Neural crest cell (in vitro differentiated cells): Measurements from ENCODE around the gene PDCD1. TPM values are rescaled to one million over a fixed set of nuclear protein-coding genes. Genes with fewer than 3 reads are reported as not detected.

Source experiments
- DNase-seq: peaks from one replicate; pipeline ENCODE4 v3.0.0; 2021; ENCODE audit warnings: low read depth, mixed read lengths, low spot score
- H3K27ac Mint-ChIP-seq: one replicate; pipeline ENCODE4 v1.8.0; 2021; ENCODE audit warnings: mild to moderate bottlenecking, mixed read lengths; ENCODE audit not compliant: unreplicated experiment
- H3K27me3 Mint-ChIP-seq: 2 replicates; pipeline ENCODE4 v1.8.0; 2021; ENCODE audit warnings: low read depth, mild to moderate bottlenecking, mixed read lengths
- H3K36me3 Mint-ChIP-seq: 2 replicates; pipeline ENCODE4 v1.8.0; 2021; ENCODE audit warnings: low read depth, mild to moderate bottlenecking, mixed read lengths
- H3K4me1 Mint-ChIP-seq: 2 replicates; pipeline ENCODE4 v1.8.0; 2021; ENCODE audit warnings: mixed read lengths
- H3K4me3 Mint-ChIP-seq: one replicate; pipeline ENCODE4 v1.8.0; 2021; ENCODE audit warnings: mild to moderate bottlenecking, mixed read lengths
- H3K9me3 Mint-ChIP-seq: 2 replicates; pipeline ENCODE4 v1.8.0; 2021; ENCODE audit warnings: mixed read lengths
- total RNA-seq: library from RNA; stranded (reverse); gene quantifications from 2 replicates; pipeline ENCODE4 v1.2.1, GENCODE V29; 2021
- TF ChIP-seq, protein P1 (sequence below): fragments of 200-600 bp; sonication (generic); conservative IDR thresholded peaks from 2 replicates; pipeline ENCODE4 v1.5.0; 2021; ENCODE audit warnings: antibody characterized with exemption, mild to moderate bottlenecking

The PDCD1 gene
- total RNA-seq, 1 donor from 2014 or later = not detected

DNA sequence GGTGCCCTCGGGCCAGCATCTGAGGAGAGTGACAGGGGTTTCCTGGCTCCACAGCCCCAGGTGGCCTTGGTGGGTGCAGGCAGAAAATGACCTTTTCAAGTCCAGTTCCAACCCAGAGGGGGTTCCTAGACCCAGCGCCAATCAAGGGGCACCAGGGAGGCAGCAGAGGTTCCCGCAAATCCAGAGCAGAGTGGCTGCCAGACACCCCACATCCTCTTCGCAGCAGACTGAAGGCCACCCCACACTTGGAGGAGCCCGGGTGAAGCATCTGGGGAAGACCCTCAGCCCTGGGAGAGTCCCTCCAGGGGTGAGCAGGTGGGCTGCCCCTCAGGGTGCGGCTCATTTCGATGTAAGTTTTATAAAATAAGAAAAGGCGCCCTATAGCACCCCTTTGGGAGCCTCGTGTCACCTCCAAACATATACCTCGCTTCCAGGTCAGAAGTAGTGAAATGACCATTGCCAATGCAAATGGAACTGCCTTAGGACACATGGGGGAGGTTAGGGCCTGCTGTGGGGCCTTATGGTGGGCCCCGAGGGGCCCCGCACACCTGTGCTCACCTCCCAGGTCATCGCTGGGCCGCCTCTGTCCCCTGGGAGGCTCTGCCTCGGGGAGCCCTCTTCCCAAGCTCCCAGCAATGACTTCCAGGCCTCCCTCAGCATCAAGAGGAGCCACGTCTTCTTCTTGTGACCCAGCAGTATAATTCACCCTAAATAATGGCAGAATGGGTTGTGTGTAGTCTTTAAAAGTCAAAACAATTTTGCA, 21.8 kb upstream of the PDCD1 start:
- no peak for DNase-seq
- Mint-ChIP-seq H3K27ac (no peak overlapping the region), H3K4me1 (peaks cover 16% of the 10 kb centered on the region), H3K9me3 (no peaks in the 10 kb centered on the region), H3K27me3 (peaks cover 3% of the 10 kb centered on the region), H3K4me3 (peak overlapping the region; percentile 94), H3K36me3 (peaks cover 3% of the 10 kb centered on the region)
- TF ChIP-seq, protein P1, sequence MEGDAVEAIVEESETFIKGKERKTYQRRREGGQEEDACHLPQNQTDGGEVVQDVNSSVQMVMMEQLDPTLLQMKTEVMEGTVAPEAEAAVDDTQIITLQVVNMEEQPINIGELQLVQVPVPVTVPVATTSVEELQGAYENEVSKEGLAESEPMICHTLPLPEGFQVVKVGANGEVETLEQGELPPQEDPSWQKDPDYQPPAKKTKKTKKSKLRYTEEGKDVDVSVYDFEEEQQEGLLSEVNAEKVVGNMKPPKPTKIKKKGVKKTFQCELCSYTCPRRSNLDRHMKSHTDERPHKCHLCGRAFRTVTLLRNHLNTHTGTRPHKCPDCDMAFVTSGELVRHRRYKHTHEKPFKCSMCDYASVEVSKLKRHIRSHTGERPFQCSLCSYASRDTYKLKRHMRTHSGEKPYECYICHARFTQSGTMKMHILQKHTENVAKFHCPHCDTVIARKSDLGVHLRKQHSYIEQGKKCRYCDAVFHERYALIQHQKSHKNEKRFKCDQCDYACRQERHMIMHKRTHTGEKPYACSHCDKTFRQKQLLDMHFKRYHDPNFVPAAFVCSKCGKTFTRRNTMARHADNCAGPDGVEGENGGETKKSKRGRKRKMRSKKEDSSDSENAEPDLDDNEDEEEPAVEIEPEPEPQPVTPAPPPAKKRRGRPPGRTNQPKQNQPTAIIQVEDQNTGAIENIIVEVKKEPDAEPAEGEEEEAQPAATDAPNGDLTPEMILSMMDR = no peak

DNA sequence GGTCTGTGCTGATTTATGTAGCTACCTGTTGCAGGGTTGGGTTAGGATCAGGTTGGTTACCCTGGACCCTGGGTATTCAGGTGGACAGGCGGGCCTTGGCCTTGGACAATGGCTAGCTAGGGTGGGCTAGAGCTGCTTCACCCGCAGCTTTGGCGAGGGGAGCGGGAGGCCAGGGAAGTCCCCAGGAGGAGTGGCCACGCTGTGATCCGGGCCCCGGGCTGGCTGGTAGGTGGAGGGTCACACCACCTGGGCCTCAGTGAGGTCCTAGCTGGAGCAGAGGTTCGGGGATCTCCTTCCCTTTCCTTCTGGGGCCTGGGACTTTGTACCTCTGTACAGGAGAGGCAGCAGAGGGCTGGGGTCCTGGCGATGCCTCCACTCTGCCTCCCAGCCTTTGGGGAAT, 20.6 kb upstream of the PDCD1 start:
- Mint-ChIP-seq H3K9me3 (no peaks in the 10 kb centered on the region), H3K4me3 (peak overlapping the region; percentile 22), H3K27ac (no peak overlapping the region), H3K4me1 (peaks cover 16% of the 10 kb centered on the region), H3K27me3 (peaks cover 3% of the 10 kb centered on the region), H3K36me3 (peaks cover 5% of the 10 kb centered on the region)
- TF ChIP-seq, protein P1 = no peak
- DNase-seq = no peak

DNA sequence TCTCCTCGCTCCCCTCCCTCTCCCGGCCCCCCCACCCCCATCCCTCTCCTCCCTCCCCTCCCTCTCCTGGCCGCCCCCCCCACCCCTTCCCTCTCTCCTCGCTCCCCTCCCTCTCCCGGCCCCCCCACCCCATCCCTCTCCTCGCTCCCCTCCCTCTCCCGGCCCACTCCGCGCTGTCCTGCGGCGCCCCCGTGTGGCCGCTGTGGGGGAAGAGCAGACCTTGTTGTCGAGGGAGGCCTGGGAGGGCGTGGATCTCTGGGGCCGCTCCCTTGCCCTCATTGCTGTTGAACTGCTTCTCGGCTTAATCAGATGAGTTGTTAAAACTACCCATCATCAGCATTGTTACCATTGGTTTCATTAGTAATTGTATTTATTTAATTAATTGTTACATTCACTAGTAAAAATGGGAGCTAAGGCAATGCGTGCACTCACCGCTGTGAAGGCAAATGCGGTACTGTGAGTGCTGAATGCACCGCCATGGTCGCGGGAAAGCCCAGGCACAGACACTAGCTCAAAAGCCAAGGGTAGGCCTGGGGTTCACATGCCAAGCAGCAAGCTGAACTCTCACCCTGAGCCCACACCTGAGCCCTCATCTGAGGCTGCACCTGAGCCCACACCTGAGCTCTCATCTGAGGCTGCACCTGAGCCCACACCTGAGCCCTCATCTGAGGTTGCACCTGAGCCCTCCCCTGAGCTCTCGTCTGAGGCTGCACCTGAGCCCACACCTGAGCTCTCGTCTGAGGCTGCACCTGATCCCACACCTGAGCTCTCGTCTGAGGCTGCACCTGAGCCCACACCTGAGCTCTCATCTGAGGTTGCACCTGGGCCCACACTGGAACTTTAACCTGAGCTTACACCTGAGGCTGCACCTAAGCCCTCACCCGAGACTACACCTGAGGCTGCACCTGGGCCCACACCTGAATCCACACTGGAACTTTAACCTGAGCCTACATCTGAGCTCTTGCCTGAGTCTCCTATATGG, 19.6 kb upstream of the PDCD1 start:
- no peaks in the 10 kb centered on the region for H3K9me3 Mint-ChIP-seq
- peaks cover 16% of the 10 kb centered on the region for H3K4me1 Mint-ChIP-seq
- H3K4me3 Mint-ChIP-seq = peak overlapping the region; percentile 59
- peak; percentile 67 for DNase-seq
- H3K27me3 Mint-ChIP-seq = peaks cover 3% of the 10 kb centered on the region
- H3K36me3 Mint-ChIP-seq = peaks cover 5% of the 10 kb centered on the region
- TF ChIP-seq, protein P1 = peak; percentile 69
- no peak overlapping the region for H3K27ac Mint-ChIP-seq

DNA sequence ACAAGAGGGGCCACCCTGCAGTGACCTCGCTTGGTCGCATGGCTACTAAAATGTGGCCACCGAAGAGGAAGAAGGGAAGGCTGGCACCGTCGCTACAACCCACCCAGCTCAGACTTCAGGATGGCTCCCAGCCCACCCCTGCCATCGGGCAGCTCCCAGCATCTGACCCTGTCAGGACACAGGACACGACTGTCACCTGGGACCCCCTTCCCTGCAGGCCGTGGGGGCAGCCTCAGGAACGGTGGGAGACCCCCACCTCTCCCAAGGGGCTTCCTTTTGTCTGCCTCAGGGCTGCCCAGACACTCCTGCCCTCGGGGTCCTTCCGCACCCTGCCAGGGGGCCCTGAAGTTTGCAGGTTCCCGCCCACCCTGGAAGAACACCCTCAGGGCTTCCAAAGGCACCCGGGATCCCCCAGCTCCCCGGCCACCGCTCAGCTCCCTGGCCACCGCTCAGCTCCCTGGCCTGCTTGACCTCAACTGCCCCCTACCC, 18.5 kb upstream of the PDCD1 start:
- H3K27ac Mint-ChIP-seq = no peak overlapping the region
- no peak overlapping the region for H3K4me3 Mint-ChIP-seq
- no peaks in the 10 kb centered on the region for H3K9me3 Mint-ChIP-seq
- no peak for DNase-seq
- TF ChIP-seq, protein P1 = no peak
- H3K27me3 Mint-ChIP-seq = peaks cover 3% of the 10 kb centered on the region
- peaks cover 6% of the 10 kb centered on the region for H3K4me1 Mint-ChIP-seq
- peaks cover 5% of the 10 kb centered on the region for H3K36me3 Mint-ChIP-seq

DNA sequence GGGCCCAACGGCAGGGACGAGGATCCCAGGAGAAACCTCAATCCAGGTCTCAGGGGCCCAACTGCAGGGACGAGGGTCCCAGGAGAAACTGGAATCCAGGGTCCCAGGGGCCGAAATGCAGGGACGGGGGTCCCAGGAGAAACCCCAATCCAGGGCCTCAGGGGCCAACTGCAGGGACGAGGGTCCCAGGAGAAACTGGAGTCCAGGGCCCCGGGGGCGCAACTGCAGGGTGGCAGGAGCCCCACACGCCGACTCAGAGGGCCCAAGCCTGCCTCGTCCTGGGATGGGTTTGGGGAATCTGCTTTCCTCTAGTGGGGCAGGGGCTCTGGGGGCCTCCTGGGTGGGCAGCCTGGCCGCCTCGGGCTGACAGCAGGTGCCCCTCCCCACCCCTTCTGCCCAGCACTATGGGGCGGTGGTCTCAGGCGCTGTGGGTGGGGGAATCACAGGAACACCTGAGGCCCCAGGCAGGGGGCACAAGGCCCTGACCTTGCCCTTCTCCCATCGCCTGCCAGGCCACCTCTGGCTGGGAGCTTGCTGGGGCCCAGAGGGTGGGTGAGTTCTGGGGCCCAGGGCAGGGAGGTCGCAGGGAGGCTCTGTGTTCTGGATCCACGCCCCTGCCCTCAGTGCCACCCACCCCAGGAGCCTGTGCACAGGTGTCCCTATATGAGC, 18.0 kb upstream of the PDCD1 start:
- peaks cover 3% of the 10 kb centered on the region for H3K27me3 Mint-ChIP-seq
- H3K4me3 Mint-ChIP-seq = no peak overlapping the region
- H3K9me3 Mint-ChIP-seq = no peaks in the 10 kb centered on the region
- DNase-seq = no peak
- H3K27ac Mint-ChIP-seq = no peak overlapping the region
- H3K4me1 Mint-ChIP-seq = peaks cover 6% of the 10 kb centered on the region
- peaks cover 5% of the 10 kb centered on the region for H3K36me3 Mint-ChIP-seq
- TF ChIP-seq, protein P1 = no peak
